Liver (tissue), 9 donors: ENCODE measurements around the gene CRHR2. TPM values are rescaled to one million over a fixed set of nuclear protein-coding genes. Genes with fewer than 3 reads are reported as not detected.

Source experiments
- DNase-seq: peaks from one replicate; pipeline ENCODE4 v3.0.0-alpha.2; 2017; ENCODE audit warnings: low spot score
- H3K27ac ChIP-seq, 2 donors: one replicate each; pipeline ENCODE4 v1.7.0; 2013; ENCODE audit warnings: inconsistent platforms in 2 of 2, low read length in 2 of 2, control low read depth in 1 of 2, low read depth in 1 of 2, mild to moderate bottlenecking in 1 of 2
- H3K27me3 ChIP-seq, 4 donors: one replicate each; pipeline versions ENCODE4 v1.6.1 to v1.7.0; 2013; ENCODE audit warnings: low read length in 3 of 4, inconsistent platforms in 1 of 4, mild to moderate bottlenecking in 1 of 4, moderate library complexity in 1 of 4; ENCODE audit not compliant: control insufficient read depth in 4 of 4, insufficient read depth in 4 of 4
- H3K36me3 ChIP-seq, 4 donors: one replicate each; pipeline versions ENCODE4 v1.6.1 to v1.7.0; 2013; ENCODE audit warnings: low read length in 3 of 4, mild to moderate bottlenecking in 3 of 4, low read depth in 1 of 4, moderate library complexity in 1 of 4; ENCODE audit not compliant: control insufficient read depth in 4 of 4, insufficient read depth in 3 of 4
- H3K4me1 ChIP-seq, 4 donors: one replicate each; pipeline versions ENCODE4 v1.6.1 to v1.7.0; 2013; ENCODE audit warnings: low read length in 3 of 4, mild to moderate bottlenecking in 3 of 4, moderate library complexity in 1 of 4; ENCODE audit not compliant: control insufficient read depth in 4 of 4, insufficient read depth in 4 of 4
- H3K4me3 ChIP-seq, 3 donors: one replicate each; pipeline versions ENCODE4 v1.6.1 to v1.7.0; 2013; ENCODE audit warnings: low read length in 3 of 3, control low read depth in 1 of 3, low read depth in 1 of 3, mild to moderate bottlenecking in 1 of 3
- H3K9ac ChIP-seq, 2 donors: one replicate each; pipeline ENCODE4 v1.7.0; 2013; ENCODE audit warnings: low read length in 2 of 2, mild to moderate bottlenecking in 2 of 2, moderate library complexity in 2 of 2, control low read depth in 1 of 2, low read depth in 1 of 2
- H3K9me3 ChIP-seq, 4 donors: one replicate each; pipeline versions ENCODE4 v1.6.1 to v1.7.0; 2013; ENCODE audit warnings: low read length in 3 of 4; ENCODE audit not compliant: control insufficient read depth in 4 of 4
- ATF3 ChIP-seq: IDR thresholded peaks from 2 replicates; pipeline ENCODE4 v1.6.1; 2016; ENCODE audit warnings: antibody characterized with exemption
- EGR1 ChIP-seq, 2 donors: IDR thresholded peaks; 2 replicates each; pipeline ENCODE4 v1.6.1; 2016 to 2018; ENCODE audit warnings: antibody characterized with exemption in 2 of 2, low read depth in 2 of 2
- FOXA1 ChIP-seq: IDR thresholded peaks from 2 replicates; pipeline ENCODE4 v1.6.1; 2016; ENCODE audit warnings: antibody characterized with exemption
- GABPA ChIP-seq, 2 donors: IDR thresholded peaks in 1 of 2; conservative IDR thresholded peaks in 1 of 2; 2 replicates each; pipeline ENCODE4 v1.6.1; 2016; ENCODE audit warnings: antibody characterized with exemption in 2 of 2, mild to moderate bottlenecking in 1 of 2, moderate library complexity in 1 of 2
- HNF4A ChIP-seq, 2 donors: conservative IDR thresholded peaks; 2 replicates each; pipeline ENCODE4 v1.6.1; 2016; ENCODE audit warnings: antibody characterized with exemption in 2 of 2, mild to moderate bottlenecking in 2 of 2
- NR2F2 ChIP-seq: IDR thresholded peaks from 2 replicates; pipeline ENCODE4 v1.6.1; 2016; ENCODE audit warnings: antibody characterized with exemption
- RAD21 ChIP-seq, 2 donors: IDR thresholded peaks; 2 replicates each; pipeline ENCODE4 v1.6.1; 2016; ENCODE audit warnings: antibody characterized with exemption in 2 of 2, mild to moderate bottlenecking in 2 of 2
- REST ChIP-seq: IDR thresholded peaks from 2 replicates; pipeline ENCODE4 v1.6.1; 2016; ENCODE audit warnings: antibody characterized with exemption, mild to moderate bottlenecking
- RXRA ChIP-seq, 2 donors: IDR thresholded peaks; 2 replicates each; pipeline ENCODE4 v1.6.1; 2017 to 2018; ENCODE audit warnings: antibody characterized with exemption in 2 of 2, mild to moderate bottlenecking in 1 of 2
- YY1 ChIP-seq: IDR thresholded peaks from 2 replicates; pipeline ENCODE4 v1.6.1; 2016; ENCODE audit warnings: antibody characterized with exemption, mild to moderate bottlenecking
- WGBS: extraction: QIAGEN DNeasy Blood & Tissue Kit; methylation state at CpG from one replicate; pipeline ENCODE4 v1.1.7; 2013; 5-methylcytosine and 5-hydroxymethylcytosine counted together
- polyA plus RNA-seq, 2 donors: library from polyadenylated mRNA; stranded (reverse) in 1 of 2; unstranded in 1 of 2; fragments of 200-250 nt in 1 of 2; fragments of >200 nt in 1 of 2; fragmentation: Nextera tagmentation in 1 of 2; extraction: Ambion mirVana in 1 of 2; gene quantifications; one replicate each; pipeline versions ENCODE4 v1.2.1 to v1.2.3, GENCODE V29; 2013 to 2015
- total RNA-seq, 2 donors: library from RNA; depleted of rRNA; stranded (reverse); fragments of >200 nt; gene quantifications; one replicate each; pipeline ENCODE4 v1.2.3, GENCODE V29; 2014
- TF ChIP-seq, protein P1 (sequence below): IDR thresholded peaks from 2 replicates; pipeline ENCODE4 v1.6.1; 2016; ENCODE audit warnings: antibody characterized with exemption
- TF ChIP-seq, protein P2 (sequence below): fragments of 150-350 bp; IDR thresholded peaks from 2 replicates; pipeline ENCODE4 v1.5.1; 2017; ENCODE audit warnings: improper control_type of control experiment, low read depth, low read length; ENCODE audit not compliant: missing input control
- TF ChIP-seq, protein P3 (sequence below): IDR thresholded peaks from 2 replicates; pipeline ENCODE4 v1.6.1; 2016; ENCODE audit warnings: antibody characterized with exemption
- donor health status: healthy.
- donor health status: healthy.
- donor health status: healthy.
- donor health status: healthy.
- donor health status: healthy.

The CRHR2 gene
- total and polyA plus RNA-seq, 4 donors = not detected

GRCh38 chr7:30612658-30613265 is 69.5 kb downstream of the CRHR2 start:
- WGBS = 95% methylated on average over 6 of the region's 6 CpGs
- Histone ChIP-seq H3K9me3 (no peaks in the 10 kb centered on the region), H3K4me1 (no peaks in the 10 kb centered on the region), H3K36me3 (peaks cover 10 to 56% (median 37%) of the 10 kb centered on the region in 4 donors), H3K4me3 (no peak overlapping the region), H3K27me3 (no peaks in the 10 kb centered on the region), H3K27ac (no peak overlapping the region), H3K9ac (no peak overlapping the region)
- no peak for TF ChIP-seq YY1
- TF ChIP-seq, protein P1, sequence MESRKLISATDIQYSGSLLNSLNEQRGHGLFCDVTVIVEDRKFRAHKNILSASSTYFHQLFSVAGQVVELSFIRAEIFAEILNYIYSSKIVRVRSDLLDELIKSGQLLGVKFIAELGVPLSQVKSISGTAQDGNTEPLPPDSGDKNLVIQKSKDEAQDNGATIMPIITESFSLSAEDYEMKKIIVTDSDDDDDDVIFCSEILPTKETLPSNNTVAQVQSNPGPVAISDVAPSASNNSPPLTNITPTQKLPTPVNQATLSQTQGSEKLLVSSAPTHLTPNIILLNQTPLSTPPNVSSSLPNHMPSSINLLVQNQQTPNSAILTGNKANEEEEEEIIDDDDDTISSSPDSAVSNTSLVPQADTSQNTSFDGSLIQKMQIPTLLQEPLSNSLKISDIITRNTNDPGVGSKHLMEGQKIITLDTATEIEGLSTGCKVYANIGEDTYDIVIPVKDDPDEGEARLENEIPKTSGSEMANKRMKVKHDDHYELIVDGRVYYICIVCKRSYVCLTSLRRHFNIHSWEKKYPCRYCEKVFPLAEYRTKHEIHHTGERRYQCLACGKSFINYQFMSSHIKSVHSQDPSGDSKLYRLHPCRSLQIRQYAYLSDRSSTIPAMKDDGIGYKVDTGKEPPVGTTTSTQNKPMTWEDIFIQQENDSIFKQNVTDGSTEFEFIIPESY = no peak
- TF ChIP-seq RAD21 (IDR thresholded peaks at IDR 0.05) = no peak
- no peak for TF ChIP-seq FOXA1
- no peak for TF ChIP-seq HNF4A (conservative IDR thresholded peaks at IDR 0.05)
- TF ChIP-seq ATF3 = no peak
- TF ChIP-seq, protein P2, sequence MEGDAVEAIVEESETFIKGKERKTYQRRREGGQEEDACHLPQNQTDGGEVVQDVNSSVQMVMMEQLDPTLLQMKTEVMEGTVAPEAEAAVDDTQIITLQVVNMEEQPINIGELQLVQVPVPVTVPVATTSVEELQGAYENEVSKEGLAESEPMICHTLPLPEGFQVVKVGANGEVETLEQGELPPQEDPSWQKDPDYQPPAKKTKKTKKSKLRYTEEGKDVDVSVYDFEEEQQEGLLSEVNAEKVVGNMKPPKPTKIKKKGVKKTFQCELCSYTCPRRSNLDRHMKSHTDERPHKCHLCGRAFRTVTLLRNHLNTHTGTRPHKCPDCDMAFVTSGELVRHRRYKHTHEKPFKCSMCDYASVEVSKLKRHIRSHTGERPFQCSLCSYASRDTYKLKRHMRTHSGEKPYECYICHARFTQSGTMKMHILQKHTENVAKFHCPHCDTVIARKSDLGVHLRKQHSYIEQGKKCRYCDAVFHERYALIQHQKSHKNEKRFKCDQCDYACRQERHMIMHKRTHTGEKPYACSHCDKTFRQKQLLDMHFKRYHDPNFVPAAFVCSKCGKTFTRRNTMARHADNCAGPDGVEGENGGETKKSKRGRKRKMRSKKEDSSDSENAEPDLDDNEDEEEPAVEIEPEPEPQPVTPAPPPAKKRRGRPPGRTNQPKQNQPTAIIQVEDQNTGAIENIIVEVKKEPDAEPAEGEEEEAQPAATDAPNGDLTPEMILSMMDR = no peak
- no peak for DNase-seq

- no peak overlapping the region for H3K27ac ChIP-seq
- TF ChIP-seq EGR1 (IDR thresholded peaks at IDR 0.05; ENCODE audit: low read depth in 2 of 2) = no peak
- TF ChIP-seq YY1 = no peak
- no peak for TF ChIP-seq RAD21 (IDR thresholded peaks at IDR 0.05)
- TF ChIP-seq RXRA (IDR thresholded peaks at IDR 0.05) = no peak
- TF ChIP-seq HNF4A (conservative IDR thresholded peaks at IDR 0.05) = no peak
- TF ChIP-seq, protein P3, sequence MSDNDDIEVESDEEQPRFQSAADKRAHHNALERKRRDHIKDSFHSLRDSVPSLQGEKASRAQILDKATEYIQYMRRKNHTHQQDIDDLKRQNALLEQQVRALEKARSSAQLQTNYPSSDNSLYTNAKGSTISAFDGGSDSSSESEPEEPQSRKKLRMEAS = no peak
- no peak for TF ChIP-seq NR2F2
- TF ChIP-seq, protein P2 = no peak
- TF ChIP-seq FOXA1 = no peak
- TF ChIP-seq GABPA (IDR thresholded peaks at IDR 0.05 in 1 of 2, conservative IDR thresholded peaks at IDR 0.05 in 1 of 2) = no peak
- no peak for TF ChIP-seq REST
- no peak overlapping the region for H3K9ac ChIP-seq
- no peak overlapping the region for H3K4me3 ChIP-seq
- over 99% methylated on average over 3 of the region's 3 CpGs for WGBS
- DNase-seq = no peak
- H3K4me1 ChIP-seq = no peaks in the 10 kb centered on the region
- H3K27me3 ChIP-seq = no peaks in the 10 kb centered on the region
- H3K36me3 ChIP-seq = peaks cover 2 to 65% (median 43%) of the 10 kb centered on the region in 4 donors
- no peaks in the 10 kb centered on the region for H3K9me3 ChIP-seq
Measured at GRCh38 chr7:30605832-30606231, 76.4 kb downstream of the CRHR2 start.
